Central memory CD4-positive, alpha-beta T cell (primary cell): Measurements from ENCODE around the gene POLE.

Experiments used
- DNase-seq: peaks from one replicate; pipeline ENCODE4 v3.0.0; 2022

Gene POLE

DNA sequence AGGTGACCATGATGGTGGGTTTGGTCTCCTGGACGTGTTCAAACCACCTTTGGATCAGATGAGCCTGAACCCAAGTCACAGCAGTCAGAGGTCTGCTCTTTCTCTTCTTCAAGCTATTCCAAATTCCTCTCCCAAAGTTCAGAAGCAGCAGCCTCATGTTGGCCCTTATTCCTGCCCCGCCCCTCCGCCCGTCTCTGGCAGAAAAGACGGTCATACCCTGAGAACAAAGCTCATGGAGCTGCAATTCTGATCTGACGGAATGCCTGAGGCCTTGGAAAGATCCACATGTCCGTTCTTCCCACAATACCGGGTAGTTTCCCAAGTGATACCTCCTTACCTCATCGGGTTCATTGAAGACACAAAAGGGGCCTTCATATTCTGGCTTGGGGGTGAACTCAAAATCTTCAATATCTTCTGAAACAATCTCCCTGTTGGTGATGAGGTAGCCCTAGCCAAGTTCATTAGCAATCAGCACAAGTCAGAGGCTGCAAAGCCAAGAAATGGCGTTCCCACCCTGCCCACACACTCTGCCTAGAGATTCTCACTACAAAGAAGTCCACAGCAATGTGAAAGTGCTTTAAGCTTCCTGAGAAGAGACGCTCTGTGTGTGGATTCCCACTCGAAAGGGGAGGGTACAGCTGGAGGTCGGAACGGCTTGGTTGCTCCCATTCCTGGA lies 11.2 kb downstream of the POLE start:
- DNase-seq = no peak

DNA sequence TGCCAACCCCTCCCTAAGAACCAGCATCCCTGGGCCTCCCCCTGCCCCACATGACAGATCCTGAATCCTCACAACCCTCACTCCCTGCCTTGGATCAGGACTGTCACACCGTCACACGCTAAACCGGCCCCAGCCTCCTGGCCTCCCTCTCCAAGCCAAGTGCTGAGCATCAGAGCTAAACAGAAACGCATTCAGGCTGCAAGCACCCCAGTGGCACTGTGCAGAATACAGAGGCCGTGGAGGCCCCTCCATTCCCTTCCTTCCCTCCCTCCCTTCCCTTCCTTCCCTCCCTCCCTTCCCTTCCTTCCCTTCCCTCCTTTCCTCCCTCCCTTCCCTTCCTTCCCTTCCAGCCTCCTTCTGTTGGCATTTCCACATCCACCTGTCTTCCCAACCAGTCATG lies 12.6 kb downstream of the POLE start:
- no peak for DNase-seq

GRCh38 chr12:132673288-132674179 lies 13.6 kb downstream of the POLE start:
- no peak for DNase-seq

DNA sequence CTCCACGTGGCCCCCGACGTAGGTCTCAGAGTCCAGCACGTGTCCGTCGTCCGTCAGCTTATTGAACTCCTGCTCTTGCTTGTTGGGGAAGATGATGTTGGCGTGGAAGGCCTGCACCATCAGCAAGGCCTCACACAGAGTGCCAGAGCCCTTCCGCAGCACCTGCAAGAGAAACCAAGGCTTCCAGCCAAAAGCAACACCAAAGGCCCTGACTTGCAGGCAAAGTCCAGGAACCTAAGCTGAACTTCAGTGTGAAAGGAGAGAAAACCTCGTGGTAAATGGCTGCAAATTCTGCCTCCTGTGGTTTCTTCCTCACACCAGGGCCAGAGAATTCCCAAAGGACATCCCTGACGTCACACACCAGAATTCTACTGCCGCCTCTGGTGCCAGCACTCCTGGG lies 14.5 kb downstream of the POLE start:
- no peak for DNase-seq

- no peak for DNase-seq
Measured at GRCh38 chr12:132672116-132672515, 15.0 kb downstream of the POLE start.

DNA sequence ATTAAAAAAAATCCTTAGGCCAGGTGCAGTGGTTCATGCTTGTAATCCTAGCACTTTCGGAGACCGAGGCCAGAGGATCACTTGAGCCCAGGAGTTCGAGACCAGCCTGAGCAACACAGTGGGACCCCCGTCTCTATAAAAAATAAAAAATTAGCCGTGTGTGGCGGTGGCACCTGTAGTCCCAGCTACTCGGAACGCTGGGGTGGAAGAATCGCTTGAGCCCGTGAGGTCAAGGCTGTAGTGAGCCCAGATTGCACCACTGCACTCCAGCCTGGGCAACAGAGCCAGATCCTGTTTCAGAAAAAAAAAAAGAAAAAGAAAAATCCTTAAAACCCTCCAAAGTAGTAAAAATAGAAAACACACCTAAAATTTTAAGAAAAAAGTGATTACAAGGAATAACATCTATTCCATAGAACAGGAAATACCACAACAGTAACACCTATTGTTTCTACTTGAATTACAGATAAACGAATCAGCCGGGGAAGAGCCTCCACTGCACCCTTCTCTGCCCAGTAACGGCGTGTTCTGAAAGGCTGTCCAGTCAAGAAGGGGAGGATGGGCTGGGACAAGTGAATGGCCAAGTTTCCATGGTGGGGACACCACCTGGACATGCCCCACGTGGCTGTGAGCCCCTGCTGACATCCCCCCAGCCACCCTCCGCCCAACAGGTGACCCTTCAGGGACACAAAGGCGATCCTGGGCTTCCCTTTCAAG lies 17.8 kb downstream of the POLE start:
- DNase-seq = no peak

- DNase-seq = no peak
Measured at GRCh38 chr12:132668191-132669088, 18.7 kb downstream of the POLE start.

- no peak for DNase-seq
Measured at GRCh38 chr12:132665794-132666193, 21.3 kb downstream of the POLE start.

DNA sequence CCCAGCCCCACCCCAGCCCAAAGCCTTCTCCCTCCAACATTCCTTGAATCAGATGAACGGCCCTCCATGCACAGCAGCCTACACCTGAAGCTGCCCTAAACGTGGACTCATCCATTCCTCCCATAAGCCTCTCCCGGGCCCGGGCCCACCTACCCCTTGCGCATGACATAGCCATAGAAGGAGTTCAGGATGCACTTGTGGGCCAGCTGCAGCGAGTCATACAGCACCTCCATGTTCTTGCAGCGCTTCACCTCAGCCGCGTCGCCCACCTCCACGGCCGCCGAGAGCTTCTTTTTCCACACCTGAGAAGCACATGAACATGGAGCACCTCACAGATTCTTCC lies 22.0 kb downstream of the POLE start:
- no peak for DNase-seq

GRCh38 chr12:132664206-132665148 lies 22.7 kb downstream of the POLE start:
- no peak for DNase-seq

GRCh38 chr12:132662901-132663755 lies 24.0 kb downstream of the POLE start:
- no peak for DNase-seq

- DNase-seq = no peak
Measured at GRCh38 chr12:132661972-132662371, 25.2 kb downstream of the POLE start.

GRCh38 chr12:132660996-132661395 lies 26.1 kb downstream of the POLE start:
- no peak for DNase-seq

DNA sequence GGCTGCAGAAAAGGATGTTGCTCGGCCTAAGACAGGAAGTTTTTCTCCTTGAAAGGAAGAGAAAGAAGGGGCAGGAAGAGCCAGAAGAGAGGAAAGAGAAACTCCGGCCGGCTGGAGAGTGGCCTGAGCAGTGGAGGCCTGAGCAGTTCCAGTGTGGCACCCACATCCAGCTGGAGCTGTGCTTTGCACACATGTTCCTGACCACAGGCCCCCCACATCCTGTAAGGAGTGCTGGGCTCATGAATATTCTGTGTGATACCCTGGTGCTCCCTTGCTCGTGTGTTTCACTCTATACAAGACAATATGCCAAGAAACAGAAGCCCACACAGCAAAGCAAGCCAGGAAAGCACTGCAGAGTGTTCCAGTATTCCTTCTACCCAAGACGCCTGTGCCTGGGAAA lies 27.1 kb downstream of the POLE start:
- DNase-seq = no peak

DNA sequence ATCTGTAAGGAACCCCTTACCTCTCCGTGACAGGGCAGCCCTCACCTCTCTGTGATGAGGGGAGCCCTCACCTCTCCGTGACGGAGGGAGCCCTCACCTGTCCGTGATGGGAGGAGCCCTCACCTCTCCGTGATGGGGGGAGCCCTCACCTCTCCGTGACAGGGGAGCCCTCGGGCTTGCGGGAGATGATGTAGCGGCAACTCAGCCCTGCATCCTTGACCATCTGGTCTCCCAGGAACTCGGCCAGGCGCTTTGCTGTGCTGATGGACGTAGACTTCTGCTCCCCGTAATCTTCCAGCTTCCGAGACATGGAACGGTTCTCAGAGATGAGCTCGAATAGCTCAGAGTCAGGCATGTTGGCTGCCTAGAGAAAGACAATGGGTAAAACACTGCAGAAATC lies 28.0 kb downstream of the POLE start:
- DNase-seq = no peak

DNA sequence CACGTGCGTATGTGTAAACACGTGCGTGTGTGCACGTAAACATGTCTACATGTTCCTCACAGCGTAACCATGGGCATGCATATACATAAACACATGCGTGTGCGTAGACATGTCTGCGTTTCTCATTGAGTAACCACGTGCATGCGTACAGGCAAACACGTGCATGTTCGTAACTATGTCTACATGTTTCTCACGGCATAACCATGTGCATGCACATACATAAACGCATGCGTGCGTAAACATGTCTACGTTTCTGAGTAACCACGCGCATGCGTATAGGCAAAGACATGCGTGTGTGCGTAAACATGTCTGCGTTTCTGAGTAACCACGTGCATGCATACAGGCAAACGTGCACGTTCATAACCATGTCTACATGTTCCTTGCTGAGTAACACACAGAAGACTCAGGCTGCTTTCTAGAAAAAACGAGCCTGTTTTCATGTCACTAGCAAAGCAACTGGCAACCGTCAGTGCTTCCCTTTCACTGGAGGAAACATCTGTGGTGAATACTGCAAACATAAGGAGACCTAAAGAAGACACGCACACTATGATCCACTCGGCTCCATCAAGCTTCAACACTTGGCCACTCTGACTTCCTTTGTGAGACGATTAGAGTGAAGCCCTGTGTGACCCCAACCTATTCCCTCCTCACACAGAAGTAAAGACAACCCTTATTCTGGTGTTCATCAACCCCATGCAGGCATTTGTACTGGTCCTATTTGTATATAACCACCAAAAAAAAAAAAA lies 28.8 kb downstream of the POLE start:
- no peak for DNase-seq

DNA sequence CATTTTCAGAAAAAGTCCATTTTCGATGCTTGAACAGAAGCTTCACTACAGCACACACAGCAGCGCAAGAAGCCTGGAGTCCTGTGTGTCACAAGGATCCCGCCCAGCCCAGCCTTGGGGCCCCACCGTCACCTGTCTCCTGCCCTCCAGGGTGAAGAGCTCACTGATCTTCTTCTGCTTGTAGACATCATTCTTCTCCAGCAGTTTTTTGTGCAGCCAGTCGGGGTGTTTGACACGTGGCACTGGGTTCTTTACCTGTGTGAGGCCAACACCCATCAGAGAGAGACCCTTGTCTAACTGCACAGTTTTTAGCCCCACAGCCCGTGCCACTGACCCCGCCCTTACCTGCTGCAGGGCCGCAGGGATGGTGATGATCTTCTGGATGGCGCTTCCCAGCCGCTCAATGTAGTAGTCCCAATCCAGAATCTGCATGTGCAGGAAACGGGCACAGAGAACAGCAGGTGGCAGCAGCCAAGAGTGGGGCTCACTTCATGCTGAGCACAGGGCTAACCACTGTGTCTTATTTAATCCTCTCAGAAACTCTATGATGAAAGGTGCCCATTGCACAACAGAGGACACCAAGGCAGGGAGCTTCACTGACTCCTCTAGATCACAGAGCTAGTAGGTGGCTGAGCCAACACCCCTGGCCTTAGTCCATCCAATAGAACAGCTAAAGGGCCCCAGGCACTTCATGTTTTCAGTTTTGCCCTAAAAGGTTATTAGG lies 30.0 kb downstream of the POLE start:
- DNase-seq = no peak

DNA sequence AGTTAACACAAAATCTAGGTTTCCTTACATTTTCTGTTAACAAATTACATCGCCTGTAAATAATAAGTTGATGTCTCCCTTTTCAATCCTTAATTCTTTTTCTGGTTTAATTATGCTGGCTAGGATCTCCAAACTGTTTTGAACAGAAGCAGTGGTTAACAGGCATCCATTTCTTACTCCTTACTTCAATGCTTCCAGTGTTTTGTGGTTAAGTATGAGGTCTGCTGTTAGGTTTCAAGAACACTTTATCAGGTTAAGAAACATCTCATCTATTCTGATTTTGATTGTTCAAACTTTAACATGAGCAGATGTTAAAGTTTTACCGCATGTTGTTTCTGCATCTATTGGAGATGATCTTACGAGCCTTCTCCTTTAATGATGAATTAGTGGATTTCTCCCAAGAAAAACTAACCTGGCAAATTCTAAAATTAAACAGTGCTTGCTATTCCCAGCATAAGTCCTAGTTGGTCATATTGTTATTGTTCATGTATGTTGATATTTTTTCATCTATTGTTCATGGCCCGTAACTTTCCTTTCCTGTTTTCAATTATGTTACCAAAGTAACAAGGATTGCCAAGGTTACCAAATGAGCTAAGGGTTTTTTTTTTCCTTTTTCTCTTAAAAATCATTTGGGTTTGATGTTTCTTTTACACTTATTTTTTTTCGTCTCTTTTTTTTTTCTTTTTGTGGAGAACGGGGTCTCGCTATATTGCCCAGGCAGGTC lies 33.4 kb downstream of the POLE start:
- DNase-seq = no peak
